NCI-H187 treated with DMSO at 0.1 percent for 48 hours (cell line): ENCODE data around the gene PMF1.
"Not testable (repeated sequence)": the region's sequence is repeated elsewhere in the genome, so short reads cannot be mapped to it uniquely, and the experiment has no call there.

ENCODE experiments used
- DNase-seq: peaks from one replicate; lab custom pipeline; 2025; lab: John Stamatoyannopoulos, UW

Gene PMF1, protein sequence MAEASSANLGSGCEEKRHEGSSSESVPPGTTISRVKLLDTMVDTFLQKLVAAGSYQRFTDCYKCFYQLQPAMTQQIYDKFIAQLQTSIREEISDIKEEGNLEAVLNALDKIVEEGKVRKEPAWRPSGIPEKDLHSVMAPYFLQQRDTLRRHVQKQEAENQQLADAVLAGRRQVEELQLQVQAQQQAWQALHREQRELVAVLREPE

DNA sequence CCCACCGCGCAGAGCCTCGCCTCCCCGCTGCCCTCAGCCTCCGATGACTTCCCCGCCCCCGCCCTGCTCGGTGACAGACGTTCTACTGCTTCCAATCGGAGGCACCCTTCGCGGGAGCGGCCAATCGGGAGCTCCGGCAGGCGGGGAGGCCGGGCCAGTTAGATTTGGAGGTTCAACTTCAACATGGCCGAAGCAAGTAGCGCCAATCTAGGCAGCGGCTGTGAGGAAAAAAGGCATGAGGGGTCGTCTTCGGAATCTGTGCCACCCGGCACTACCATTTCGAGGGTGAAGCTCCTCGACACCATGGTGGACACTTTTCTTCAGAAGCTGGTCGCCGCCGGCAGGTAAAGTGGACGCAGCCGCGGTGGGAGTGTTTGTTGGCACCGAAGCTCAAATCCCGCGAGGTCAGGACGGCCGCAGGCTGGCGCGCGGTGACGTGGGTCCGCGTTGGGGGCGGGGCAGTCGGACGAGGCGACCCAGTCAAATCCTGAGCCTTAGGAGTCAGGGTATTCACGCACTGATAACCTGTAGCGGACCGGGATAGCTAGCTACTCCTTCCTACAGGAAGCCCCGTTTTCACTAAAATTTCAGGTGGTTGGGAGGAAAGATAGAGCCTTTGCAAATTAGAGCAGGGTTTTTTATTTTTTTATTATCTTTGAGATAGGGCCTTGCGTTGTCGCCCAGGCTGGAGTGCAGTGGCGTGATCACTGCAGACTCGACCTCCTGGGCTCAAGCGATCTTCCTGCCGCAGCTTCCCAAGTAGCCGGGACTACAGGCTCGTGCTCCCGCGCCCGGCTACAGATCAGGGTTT lies at the start of gene PMF1:
PMF1 (plus strand) TSS at position 175 of the 811 bp plus-strand sequence; CDS start at position 184, 9 bp downstream.
- peak; percentile 94 for DNase-seq

DNA sequence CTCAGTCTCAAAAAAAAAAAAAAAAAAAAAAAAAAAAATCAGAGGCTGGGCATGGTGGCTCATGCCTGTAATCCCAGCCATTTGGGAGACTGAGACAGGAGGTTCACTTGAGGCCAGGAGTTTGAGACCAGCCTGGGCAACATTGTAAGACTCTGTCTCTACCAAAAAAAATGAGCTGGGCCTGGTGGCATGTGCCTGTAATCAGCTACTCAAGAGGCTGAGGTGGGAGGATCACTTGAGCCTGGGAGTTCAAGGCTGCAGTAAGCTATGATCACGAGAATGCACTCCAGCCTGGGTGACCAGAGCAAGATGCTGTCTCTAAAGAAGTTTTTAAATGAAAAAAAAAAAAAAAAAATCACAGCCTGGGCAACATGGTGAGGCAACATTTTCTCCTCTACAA lies 49.1 kb upstream of the PMF1 start:
- DNase-seq: no peak

DNA sequence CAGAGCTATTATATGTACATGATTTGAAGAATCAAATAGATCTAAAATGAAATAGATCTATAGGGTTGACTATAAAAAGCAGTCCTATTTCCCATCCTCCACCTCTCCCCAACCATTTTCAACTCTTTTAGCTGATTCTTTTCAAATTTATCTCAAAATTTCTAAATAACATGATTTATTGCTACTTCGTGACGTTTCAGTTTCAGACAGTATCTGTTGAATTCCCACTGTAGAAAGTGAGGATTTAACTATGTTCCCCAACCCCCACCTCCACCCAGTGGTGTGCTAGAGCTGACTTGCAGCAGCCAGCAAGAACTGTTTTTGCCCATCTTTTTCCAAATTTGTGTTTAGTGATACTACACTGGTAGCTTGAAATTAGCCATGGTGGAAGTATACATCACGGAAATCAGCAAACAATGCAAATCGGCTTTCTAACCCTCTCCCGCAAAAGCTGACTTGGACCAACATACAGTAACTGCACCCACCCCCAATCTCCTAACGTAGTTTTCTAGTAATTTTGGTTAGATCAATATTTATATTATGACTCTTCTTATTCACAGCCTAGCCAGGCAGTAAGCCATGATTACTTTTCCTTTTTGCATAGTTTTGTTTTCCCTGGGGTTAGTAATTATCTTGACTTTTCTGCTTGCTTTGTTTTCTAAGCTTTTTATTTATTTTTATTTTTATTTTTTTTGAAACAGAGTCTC lies 48.5 kb upstream of the PMF1 start:
- no peak for DNase-seq

DNA sequence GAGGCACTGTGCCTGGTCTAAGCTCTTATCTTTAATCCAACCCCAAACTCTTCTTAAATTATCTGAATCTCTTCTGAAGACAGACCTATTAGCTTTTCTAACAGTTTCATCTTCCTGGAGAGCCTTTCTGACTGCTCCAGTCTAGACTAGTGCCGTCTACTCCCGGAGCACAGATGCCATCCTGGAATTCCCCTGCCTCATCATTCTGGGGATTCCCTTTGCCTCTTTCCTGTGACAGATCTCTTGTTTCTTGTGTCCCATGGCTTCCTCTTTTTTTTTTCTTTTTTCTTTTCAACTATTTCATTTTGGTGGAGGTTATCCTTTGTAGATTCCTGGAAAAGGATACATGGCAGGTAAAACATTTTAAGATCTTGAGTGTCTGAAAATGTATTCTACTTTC lies 47.7 kb upstream of the PMF1 start:
- no peak for DNase-seq

DNA sequence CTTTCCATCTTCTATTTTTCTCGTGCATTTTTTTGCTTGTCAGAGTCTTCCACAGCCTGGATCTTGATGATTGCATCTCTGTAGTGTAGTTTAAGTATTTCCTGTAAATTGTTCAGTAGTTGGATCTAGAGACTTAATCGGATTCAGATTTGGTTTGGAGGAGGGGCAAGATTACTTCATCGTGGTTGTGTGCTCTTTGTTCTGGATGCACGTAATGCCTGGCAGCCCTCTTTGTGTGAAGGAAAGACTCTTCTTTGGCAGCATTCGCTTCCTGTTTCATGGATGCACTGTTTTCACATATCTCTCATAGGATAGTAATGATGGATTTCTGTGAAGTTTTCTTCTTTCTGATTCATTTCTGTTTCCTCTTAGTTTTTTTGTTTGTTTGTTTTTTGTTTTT lies 45.3 kb upstream of the PMF1 start:
- DNase-seq: no peak

DNA sequence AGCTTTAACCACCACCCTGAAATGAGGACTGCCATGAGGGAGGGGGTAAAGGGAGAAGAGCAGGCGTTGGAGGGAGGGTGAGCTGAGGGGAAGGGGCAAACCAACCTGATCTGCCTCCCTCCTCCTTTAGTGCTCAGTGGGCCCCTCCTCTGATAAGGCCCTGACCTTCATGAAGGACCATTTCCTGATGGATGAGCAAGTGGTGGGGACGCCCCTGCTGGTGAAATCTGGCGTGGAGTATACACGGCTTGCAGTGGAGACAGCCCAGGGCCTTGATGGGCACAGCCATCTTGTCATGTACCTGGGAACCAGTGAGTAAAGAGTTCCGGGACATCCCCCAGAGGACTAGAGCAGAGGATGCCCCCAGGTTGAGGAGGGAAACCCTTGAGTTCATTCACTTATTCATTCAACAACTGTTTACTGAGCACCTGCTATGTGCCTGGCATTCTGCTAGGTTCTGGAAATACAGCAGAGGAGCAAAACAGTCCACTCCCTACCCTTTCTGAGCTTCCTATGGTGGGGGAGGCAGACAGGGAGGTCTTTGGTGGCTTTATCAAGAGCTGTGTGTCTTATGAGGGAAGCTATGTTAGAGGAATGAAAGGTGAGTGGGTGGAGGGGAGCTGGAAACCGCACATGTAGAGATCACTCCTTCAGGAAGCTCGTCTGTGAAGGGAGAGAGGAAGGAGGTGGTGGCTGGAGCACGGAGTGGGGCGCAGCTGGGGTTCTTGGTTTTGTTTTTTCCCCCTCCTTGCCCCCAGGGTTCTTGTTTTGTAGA lies 39.9 kb upstream of the PMF1 start:
- DNase-seq: no peak

DNA sequence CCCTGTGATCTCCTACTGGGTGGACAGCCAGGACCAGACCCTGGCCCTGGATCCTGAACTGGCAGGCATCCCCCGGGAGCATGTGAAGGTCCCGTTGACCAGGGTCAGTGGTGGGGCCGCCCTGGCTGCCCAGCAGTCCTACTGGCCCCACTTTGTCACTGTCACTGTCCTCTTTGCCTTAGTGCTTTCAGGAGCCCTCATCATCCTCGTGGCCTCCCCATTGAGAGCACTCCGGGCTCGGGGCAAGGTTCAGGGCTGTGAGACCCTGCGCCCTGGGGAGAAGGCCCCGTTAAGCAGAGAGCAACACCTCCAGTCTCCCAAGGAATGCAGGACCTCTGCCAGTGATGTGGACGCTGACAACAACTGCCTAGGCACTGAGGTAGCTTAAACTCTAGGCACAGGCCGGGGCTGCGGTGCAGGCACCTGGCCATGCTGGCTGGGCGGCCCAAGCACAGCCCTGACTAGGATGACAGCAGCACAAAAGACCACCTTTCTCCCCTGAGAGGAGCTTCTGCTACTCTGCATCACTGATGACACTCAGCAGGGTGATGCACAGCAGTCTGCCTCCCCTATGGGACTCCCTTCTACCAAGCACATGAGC lies 36.1 kb upstream of the PMF1 start:
- no peak for DNase-seq

DNA sequence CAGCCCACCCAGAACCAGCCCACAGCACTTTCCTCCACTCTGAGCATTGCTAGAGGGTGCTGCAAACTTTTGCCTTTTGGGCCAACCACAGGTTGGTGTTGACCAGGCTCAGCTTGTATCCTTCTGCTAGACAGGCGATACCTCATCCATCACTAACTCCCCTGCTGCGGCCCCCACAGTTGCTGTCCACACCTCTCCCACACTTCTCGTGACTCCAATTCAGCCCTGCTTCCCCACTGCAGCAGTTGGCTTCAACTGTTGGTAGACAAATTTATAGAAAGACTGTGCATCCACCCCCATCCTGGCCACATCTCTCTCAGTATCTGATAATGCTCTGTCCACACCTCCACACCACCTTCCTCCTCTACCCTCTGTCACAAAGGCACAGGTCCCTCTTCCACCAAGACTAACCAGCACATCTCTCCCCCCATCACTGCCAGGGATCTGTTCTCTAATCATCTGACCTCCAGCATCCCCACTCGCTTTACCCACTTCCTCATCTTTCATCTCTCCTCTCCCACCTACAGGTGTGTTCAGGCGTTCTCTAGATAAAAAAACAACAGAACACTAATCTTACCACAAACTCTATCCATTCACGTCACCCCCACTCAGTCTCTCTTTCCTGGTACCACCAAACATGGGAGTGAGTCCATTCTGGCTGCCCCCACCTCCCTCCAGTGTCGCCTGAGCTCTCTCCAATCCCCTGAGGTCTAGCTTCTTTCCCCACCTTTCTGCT lies 34.7 kb upstream of the PMF1 start:
- no peak for DNase-seq

DNA sequence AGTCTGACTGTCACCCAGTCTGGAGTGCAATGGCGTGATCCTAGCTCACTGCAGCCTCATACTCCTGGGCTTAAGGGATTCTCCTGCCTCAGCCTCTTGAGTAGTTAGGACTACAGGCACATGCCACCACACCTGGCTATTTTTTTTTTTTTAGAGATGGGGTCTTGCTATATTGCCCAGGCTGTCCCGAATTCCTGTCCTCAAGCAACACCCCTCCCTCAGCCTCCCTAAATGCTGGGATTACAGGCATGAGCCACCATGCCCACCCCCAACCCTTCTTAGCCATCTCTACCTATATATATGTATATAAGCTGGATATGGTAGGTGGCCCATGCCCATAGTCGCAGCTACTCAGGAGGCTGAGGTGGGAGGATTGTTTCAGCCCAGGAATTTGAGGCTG lies 32.3 kb upstream of the PMF1 start:
- no peak for DNase-seq

DNA sequence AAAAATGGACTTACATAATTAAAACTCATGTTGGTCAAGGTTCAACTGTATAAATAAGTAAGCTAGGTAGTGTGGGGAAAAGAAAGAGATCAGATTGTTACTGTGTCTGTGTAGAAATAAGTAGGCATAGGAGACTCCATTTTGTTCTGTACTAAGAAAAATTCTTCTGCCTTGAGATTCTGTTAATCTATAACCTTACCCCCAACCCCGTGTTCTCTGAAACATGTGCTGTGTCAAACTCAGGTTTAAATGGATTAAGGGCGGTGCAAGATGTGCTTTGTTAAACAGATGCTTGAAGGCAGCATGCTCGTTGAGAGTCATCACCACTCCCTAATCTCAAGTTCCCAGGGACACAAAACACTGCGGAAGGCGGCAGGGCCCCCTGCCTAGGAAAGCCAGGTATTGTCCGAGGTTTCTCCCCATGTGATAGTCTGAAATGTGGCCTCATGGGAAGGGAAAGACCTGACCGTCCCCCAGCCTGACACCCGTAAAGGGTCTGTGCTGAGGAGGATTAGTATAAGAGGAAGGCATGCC lies 31.3 kb upstream of the PMF1 start:
- DNase-seq: not testable (repeated sequence)

DNA sequence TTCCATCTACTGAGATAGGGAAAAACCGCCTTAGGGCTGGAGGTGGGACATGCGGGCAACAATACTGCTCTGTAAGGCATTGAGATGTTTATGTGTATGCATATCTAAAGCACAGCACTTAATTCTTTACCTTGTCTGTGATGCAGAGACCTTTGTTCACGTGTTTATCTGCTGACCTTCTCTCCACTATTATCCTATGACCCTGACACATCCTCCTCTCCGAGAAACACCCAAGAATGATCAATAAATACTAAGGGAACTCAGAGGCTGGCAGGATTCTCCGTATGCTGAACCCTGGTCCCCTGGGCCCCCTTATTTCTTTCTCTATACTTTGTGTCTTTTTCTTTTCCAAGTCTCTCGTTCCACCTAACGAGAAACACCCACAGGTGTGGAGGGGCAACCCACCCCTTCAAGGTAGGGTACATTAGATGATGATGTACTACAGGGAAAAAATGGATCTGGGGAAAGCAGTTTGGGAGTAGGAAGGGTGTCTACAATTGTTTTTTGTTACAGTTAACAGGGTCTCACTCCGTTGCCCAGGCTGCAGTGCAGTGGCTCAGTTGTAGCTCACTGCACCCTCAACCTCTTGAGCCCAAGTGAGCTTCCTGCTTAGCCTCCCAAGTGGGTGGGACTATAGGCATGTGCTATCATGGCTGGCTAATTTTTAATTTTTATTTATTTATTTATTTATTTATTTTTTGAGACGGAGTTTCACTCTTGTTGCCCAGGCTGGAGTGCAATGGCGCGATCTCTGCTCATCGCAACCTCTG lies 30.6 kb upstream of the PMF1 start:
- DNase-seq: not testable (repeated sequence)

DNA sequence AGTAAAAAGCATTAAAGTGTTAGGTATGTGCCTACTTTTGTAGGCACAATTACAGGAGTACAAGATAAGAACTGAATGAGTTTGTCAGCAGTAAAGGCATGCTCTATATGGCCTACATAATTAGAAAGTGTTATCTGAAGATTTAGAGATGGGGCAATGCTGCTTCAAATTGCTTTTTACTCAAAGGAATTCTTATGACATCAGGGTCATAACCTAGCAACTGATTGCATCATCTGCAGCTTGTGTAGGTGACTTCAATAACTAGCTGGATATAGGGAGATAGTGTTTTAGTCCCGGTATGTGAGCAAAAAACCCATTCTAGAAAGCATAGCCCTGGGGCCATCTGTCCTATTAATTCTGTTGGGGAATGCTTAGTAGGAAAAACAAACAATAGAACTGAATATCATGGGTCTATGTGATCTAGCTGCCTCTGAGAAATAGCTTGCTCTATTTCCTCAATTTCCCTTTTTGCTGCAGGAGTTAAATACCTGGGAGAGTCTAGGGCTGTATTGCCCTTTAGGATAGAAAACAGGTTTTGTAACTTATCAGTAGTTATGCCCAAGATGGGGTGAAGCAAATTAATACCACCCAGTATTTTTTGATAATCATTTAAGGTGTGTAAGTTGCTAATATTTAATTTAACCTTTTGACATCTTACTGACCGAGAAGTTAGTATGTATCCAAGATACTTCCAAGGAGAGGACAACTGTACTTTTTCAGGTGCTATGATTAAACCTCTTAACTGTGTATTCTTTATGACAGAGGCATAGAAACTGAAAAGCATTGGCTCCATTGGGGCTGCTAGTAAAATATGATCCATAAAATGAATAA lies 26.2 kb upstream of the PMF1 start:
- DNase-seq: not testable (repeated sequence)

DNA sequence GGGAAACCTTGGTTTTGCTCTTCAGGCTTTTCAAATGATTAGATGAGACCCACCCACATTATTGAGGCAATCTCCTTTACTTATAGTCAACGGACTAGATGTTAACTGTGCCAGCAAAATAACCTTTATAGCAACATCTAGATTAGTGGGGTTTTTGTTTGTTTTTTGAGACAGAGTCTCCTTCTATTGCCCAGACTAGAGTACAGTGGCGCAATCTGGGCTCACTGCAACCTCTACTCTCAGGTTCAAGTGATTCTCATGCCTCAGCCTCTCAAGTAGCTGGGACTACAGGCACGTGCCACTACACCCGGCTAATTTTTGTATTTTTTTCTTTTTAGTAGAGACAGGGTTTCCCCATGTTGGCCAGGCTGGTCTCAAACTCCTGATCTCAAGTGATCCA lies 22.5 kb upstream of the PMF1 start:
- not testable (repeated sequence) for DNase-seq

DNA sequence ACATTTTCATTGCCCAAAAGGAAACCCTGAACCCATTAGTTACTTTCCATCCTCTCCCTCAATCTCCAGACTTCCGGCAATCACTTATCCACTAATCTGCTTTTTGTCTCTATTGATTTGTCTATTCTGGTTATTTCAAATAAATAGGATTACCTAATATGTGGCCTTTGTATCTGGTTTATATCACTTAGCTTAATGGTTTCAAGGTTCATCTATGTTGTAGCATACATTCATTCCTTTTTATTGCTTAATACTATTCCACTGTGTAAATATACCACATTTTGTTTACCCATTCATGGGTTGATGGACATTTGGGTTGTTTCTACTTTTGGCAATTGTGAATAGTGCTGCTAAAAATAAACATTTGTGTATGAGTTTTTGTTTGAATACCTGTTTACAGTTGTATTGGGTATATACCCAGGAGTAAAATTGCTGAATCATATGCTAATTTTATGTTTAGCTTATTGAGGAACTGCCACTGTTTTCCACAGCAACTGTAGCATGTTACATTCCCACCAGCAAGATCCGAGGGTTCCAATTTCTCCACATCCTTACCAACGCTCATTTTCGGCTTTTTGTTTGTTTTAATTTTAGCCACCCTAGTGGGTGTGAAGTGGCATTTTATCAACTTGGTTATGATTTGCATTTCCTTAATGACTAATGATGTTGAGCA lies 21.4 kb upstream of the PMF1 start:
- DNase-seq: no peak

DNA sequence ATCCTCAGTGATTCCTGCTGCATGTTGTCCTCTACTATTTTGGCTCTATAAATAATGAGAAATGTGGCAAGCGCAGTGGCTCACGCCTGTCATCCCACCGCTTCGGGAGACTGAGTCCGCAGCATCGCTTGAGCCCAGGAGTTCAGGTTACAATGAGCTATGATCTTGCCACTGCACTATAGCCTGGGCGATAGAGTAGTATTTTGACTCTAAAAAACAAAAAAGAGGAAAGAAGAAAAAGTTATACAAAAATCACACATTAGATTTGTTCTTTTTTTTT lies 19.7 kb upstream of the PMF1 start:
- no peak for DNase-seq

DNA sequence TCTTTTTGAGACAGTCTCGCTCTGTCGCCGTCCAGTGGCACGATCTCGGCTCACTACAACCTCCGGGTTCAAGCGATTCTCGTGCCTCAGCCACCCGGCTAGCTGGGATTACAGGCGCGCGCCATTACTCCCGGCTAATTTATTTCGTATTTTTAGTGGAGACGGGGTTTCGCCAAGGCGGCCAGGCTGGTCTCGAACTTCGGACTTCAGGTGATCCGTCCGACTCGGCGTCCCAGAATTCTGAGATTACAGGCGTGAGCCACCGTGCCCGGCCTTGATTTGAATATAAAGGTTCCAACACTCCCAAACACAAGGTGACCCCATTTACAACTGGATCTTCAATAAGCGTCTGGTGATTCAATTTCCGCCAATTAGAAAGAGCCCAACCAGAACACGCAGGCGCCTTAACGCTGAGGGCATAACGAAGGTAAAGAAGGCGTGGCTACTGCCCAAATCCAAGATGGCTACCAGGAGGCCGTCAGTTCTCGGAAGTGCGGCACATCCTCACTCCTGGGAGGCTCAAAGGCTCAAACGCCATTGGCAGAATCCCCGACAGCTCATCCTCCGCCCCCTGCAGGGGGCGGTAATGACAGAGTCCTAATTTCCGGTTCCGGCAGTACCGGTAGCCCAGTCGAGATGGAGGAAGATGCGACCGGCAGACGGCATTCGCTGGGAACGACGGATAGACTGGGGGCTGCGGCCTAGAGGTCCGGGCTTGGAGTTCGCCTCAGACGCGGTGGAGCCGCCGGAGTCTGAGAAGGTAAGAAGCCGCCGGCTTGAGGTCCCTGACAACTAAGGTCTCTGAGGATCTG lies 19.1 kb upstream of the PMF1 start, which contains the start of gene SLC25A44:
SLC25A44 (plus strand) TSS at position 617 of the 812 bp plus-strand sequence. CDS start 5,744 bp downstream, outside the sequence.
- peak; percentile 100 for DNase-seq

DNA sequence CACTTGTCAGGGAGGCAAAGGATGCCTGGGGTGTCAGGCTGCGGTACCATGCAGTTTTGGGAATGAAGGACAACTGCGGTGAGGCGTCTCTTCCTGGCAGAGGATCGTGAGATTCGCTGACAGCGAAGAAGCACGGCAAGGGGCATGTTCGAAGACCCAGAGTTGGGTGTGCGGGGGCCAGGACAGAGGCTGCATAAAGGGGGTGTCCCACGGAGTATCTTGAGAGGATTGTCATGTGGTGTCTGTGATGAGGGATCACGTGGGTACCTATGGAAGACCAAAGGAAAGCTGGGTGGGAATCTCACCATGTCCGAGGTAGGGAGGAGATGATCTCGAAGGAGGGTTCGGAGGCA lies 18.5 kb upstream of the PMF1 start:
- no peak for DNase-seq

DNA sequence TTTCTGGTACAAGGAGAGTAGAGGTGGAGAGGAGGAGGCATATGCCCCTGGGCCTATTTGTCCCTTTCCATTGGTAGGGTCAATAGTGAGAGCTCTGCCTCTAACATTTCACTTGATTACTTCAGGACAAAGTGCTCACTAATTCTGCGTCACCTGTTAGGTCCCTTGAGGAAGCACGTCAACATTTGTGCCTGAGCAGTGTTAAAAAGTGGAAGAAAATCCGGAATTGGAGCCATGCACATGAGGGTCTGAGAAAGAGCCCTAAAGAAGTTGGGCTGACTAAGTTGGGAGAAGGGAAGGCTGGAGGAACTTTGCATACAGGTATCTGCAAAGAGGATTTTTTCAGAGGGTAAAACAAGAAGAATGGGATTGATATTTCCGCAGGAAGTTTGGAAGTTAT lies 17.0 kb upstream of the PMF1 start:
- no peak for DNase-seq
